Non-pigmented ciliary epithelial cell (primary cell): ENCODE results near the gene CCL23.
"Not testable (repeated sequence)": the region's sequence is repeated elsewhere in the genome, so short reads cannot be mapped to it uniquely, and the experiment has no call there.

Experiments
- DNase-seq: peaks from one replicate; pipeline ENCODE4 v3.0.0-alpha.2; 2010; ENCODE audit warnings: low read depth

The CCL23 gene, protein sequence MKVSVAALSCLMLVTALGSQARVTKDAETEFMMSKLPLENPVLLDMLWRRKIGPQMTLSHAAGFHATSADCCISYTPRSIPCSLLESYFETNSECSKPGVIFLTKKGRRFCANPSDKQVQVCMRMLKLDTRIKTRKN

DNA sequence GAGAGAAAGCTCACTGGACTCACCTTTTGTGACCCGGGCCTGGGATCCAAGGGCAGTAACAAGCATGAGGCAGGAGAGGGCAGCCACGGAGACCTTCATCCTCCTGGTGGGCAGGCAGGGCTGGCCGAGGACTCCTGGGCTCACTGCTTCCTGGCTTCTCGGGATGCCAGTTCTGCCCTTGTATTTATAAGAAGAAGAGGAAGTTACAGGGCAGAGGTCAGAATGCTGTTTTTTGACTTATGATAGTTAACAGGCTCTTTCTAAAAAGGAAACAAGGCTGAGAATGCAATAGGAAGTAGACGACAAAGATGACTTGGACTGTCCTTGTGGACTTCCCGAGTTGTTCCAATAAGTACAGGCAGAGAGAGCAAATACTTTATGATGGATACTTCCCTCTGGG, at the start of gene CCL23:
Gene CCL23, minus strand, starts transcription at position 174 of the 400 bp plus-strand sequence. Its CDS starts 75 bp downstream, at position 99.
- DNase-seq = no peak

DNA sequence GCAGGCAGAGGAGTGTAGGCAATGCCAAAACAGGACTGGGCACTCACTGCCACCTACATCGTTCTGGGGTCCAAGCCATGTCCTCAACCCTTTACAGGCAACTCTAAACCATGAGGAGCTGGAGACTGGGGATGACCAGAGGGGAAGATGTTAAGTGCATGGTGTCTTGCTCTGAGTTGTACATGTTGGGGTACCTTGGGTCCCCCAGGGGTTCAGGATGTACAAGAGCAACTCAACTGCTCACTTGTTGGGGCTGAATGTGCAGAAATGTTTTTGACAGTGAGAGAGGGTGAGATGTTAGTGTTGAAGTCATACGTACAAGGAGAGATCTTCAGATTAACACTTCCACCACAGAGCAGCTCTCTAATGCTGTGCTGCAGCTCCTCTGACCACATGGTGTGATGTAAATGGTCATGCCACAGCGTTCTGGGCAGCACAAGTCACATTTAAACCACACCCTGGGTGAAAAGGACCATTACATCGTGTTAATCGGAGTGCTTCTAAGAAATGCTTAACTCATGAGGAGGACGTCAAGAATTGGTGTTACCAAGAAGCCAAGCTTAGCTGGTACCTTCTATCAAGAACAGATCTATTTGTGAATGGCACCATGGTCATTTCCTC, 48.7 kb upstream of the CCL23 start:
- DNase-seq = no peak

DNA sequence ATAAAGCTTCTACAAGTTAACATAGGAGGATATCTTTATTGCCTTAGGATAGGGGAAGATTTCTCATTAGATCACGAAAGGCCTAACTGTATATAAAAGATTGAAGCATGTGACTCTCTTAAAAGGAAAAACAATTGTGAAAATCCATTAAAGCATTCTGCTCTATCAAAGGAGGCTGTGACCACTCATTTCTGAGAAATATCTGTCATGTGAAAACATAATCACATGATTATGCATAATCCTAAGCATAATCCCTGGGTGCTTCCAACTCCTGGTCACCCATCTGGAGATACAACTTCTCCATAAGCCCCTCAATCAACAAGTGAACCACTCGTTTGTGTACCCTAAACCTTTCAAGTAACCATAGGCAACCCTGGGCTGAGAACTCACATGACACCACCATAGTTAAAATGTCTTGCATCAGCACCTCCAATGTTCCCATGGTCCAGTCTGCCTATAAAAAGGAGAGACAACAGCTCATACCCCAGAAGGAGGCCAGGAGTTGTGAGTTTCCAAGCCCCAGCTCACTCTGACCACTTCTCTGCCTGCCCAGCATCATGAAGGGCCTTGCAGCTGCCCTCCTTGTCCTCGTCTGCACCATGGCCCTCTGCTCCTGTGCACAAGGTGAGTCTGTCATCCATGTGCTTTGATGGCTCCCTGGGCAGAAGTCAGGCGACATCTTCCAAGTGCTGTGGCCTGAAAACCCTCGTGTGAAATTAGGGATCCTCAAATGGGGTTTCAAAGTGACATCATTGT, 46.2 kb upstream of the CCL23 start, which contains the start of gene CCL18:
Gene CCL18, plus strand, starts transcription at position 487 of the 756 bp plus-strand sequence. Its CDS starts 71 bp downstream, at position 558.
- DNase-seq = no peak

DNA sequence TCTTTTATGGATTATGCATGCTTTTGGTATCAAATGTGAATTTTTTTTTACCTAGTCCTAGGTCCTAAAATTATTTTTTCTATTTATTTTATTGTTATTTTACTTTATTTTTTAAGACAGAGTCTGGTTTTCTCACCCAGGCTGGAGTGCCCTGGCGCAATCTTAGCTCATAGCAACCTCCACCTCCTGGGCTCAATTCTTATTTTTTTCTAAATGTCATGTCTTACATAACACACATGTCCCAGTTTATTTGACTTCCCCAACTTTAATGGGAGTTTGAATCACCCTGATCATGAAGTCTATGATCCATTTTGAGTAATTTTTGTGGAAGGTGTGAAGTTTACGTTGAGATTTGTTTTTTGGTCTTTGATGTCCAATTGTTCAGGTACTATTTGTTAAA, 43.0 kb upstream of the CCL23 start:
- DNase-seq = no peak

DNA sequence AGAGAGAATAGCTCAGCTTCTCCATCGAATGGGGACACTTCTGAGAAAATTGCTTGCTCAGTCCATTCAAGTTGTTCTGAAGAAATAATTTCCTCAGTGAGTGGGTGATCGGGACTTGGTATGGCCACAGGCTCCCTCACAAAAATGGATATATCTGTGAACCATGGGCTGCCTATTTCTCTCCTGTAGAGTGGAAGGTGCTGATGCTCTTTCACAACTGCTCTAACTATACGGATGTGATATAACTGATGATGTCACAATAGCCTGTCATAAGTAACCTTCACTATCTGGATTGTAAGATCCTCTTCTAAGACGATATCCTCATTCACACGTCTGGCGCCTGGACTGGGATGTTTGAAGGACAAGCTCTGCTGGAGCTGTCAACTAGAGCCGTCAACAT, 41.6 kb upstream of the CCL23 start:
- DNase-seq = no peak

DNA sequence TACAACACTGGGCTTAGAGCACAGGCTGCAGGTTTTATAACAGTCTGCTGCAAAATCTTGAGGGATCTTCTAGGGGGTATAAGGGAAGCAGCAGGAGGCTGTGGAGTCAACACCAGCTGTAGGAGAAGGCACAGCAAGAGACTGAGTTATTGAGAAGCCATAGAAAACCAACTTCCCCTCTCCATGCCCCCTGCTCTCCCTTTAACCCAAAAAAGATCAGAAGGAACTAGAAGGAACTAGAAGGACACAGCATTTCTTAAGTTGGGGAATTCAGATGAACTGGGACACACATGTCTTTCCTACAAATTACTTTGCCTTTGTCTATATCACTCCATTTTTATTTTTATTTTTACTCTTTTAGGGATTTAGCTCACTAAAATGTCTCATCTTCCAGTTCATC, 40.1 kb upstream of the CCL23 start:
- DNase-seq = no peak

DNA sequence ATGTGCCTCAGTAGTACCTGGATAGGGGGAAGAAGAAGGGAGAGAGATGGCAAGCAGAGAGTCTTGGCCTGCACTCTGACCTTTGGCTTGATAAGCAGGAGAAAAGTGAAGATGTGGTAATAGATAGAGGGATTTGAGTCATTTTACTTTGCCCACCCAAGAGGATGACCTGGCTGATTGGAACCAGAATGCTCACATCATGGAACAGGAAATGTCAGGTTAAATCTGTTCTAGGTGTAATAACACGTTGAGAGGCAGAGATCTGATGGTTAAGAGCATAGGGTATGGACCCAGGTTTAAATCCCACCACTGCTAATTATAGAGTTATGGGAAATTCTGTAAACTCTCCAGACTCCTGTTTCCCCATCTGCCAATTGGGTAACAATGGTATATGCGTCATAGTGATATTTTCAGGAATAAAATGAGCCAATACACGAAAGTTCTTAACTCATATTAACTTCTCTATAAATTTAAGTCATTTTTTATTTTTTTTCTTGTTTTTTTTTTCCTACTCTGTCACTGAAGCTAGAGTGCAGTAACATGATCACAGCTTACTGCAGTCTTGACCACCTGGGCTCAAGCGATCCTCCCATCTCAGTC, 38.2 kb upstream of the CCL23 start:
- no peak for DNase-seq

DNA sequence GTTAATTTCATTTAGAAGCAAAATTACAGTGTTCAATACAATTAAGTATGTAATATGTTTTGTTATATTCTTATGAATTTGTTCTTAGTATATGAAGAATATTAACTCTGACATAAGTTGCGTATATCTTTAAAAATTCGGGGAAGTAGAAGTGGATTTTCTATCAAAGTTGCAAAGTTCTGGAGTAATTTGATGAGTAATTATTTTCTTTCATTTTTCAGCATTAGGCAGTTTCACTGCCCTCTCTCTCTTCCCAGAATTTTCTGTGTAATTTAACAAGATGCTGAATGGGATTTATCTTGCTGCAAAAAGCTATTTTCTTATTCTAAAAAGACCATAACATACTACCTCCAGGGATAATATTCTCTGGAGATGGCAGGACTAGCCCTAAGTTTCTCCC, 37.4 kb upstream of the CCL23 start:
- DNase-seq = no peak

DNA sequence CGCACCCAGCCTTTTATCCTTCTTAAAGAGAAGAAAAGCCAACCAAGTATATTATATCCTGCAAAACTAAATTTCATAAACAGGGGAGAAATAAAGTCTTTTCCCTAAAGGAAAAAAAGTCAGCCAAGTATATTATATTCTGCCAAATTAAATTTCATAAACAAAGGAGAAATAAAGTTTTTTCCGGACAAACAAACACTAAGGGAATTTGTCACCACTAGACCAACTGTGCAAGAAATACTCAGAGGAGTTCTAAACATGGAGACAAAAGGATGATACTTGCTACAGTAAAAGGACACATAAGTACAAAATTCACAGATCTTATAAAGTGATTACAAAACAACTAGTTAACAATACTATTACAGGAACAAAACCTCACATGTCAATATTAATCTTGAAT, 31.9 kb upstream of the CCL23 start:
- no peak for DNase-seq

DNA sequence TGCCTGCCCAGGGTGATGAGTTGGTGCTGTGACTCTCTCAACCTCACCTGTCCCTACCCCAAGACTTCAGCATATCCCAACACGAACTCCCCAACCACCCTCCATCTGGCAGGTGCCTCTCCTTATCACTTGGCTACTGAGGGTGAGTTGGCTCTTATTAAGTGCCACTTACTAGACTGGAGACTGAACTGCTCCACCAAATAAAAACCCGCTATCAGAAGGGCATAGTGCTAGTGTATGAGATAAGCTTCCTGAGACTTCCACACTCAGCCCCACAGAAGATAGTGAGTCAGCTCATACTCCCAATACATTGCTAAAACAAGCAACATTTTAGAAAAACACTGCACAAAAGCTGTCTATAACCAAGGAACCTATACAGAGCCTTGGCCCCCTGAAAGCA, 30.3 kb upstream of the CCL23 start:
- DNase-seq = no peak

DNA sequence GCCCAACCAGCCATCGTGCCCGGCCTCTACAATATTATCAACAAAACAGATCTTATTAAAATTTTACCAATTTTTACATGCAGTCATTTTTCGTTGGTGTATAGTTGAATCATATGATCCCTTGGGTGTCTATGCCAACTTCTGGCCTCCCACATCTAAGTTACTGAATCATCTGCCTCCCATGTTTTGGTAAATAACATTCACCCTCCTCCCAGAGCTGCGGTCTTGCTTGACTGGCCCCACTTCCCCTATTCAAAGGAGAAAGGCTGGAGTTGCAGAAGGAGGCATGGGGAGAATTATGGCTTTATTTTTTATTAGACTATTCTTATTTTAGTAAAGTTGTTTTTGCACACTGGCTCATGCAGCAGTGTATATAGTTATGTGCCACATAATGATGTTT, 18.5 kb upstream of the CCL23 start:
- no peak for DNase-seq

DNA sequence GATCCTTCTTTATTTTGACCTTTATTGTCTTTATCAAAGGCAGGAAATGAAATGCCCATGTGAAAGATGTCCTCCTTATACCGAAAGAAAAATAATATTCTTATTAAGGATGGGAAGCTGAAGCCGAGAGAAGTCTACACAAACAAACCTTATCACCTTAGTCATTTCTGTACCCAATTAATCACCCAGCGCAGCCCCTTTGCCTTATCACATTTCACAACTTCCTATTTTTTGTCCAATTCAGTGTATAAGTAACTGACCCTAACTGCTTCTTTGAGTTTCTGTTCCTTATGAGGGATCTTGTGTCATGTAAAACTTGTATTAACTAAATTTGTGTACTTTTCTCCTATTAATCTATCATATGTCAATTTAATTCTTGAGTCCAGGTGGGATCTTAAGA, 16.4 kb upstream of the CCL23 start:
- no peak for DNase-seq

DNA sequence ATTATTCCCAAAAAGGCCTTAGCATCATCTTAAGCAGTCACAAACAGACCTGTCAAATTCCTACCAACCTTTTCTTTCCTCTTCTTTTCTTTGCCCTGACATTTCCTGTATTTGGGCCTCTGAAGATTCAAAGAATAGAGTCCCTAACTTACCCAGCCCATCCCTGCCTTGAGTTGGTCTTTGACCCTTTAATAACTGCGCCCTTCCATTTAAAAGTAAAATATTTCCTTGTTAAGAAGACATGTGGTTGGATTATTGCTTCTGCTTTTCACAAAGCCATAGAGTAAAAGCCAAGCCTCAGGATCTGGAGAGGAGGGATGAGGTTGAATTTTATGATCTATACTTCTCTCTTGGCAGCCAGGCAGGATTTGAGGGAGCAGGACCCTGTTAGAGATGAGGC, 13.2 kb upstream of the CCL23 start:
- no peak for DNase-seq

DNA sequence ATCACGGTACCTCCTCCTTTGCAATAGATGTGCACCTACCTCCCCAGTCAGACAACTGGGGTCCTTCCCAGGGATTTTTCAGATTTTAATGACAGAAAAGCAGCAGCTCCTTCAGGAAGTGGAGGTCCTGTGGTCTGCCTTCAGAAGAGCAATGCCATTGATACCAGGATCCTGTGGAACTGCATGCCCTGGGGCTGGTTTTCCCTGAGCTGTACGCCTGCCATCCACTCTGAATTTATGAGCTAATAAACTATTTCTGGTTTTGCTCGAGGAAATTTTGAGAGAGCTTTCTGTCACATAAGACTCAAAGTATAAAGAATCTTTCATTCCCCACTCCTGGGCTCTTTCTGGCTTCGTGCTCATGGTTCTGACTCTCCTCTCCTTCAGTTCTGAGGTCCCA, 10.0 kb upstream of the CCL23 start:
- DNase-seq = no peak

DNA sequence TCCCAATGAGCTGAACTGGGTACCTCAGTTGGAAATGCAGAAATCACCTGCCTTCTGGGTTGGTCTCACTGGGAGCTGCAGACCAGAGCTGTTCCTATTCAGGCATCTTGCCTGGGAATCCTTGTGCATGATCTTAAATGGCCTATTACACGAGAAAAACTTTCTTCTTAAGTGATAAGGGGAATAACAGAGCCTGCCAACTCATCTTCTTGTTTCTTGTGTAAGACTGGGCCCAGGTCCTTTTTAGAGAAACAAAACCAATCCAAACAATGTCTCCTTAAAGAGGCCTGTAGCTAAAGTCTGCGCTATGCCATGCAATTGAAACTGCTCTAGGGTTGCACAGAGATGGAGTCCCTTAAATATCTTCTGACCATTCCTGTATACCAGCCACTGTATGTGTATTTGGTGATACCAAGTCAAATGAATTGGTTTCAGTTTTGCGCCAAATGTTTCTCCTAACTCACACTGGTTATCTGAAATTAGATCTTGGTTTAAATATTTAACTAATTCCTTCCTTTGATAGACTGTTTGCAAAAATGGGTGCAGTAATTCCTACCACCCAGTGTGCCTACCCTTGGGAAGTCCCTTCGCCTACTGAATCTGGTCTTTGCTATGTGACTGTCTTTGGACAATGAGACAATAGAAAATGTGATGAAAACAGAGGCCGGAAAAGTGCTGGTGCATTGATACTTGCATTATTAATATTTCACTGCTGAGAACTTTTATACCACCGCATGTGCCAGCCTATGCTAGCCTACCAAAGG, 6.5 kb upstream of the CCL23 start:
- DNase-seq = no peak

DNA sequence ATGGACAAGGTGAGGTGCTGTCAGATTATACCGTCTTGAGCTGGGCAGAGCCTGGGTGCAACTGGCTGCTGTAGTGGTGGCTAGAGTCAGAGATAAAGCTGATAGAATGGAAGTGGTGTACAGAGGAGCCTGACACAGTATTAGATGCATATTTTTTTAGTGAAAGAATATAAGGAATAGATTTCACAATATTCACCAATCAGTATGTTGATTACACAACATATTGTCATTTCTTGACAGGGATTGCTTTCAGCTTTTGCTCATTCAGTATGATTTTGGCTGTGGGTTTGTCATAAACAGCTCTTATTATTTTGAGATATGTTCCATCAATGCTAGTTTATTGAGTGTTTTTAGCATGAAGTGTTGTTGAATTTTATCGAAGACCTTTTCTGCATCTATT, 1.7 kb upstream of the CCL23 start:
- DNase-seq = no peak

DNA sequence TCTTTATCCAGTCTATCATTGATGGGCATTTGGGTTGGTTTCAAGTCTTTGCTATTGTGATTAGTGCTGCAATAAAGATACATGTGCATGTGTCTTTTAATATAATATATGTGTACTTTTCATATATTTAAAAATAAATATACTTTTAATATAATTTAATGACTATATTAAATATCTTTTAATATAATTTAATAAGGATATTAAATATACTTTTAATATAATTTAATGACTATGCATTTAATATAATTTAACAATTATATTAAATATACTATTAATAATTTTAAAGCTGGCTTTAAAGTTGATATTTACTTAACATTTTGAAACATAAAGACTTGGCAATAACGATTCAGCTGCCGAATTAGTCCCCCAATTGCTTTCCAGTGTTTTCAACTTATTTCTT, 1.2 kb downstream of the CCL23 start:
- DNase-seq = no peak

DNA sequence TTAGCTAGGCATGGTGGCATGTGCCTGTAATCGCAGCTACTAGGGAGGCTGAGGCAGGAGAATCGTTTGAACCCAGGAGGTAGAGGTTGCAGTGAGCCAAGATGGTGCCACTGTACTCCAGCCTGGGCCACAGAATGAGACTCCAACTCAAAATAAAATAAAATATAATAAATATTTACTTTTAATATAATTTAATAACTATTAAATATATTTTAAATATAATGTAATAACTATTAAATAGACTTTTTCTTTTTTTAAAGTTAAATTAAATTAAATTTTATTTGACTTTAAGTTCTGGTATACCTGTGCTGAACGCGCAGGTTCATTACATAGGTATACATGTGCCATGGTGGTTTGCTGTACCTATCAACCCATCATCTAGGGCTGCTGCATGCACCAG, 1.9 kb downstream of the CCL23 start:
- not testable (repeated sequence) for DNase-seq

DNA sequence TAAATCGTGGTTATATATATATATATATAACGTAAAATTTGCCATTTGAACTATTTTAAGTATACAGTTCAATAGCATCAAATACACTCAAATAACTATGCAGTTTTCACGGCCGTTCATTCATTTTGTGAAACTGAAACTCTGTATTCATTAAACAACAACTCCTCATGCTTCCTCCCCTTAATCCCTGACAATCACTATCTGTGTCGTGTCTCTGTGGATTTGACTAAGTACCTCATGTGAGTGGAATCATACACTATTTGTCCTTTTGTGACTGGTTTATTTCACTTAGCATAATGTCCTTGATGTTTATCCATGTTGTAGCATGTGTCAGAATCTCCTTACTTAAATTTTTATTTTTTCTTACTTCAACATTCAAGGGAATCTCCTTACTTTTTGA, 2.8 kb downstream of the CCL23 start:
- DNase-seq = no peak

DNA sequence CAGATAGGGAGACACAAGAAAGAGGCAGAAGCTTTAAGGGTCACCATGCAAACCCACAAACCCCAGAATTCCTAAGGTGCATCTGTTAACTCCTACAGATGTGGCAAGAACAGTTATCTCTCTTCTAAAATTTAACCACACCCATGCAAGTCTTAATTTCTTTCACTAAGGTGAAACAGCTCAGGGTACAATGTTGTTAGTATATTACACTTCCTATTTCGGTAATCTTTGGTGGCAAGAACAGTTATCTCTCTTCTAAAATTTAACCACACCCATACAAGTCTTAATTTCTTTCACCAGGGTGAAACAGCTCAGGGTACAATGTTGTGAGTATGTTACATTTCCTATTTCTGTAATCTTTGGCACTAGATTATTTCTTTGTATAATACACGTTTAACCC, 6.6 kb downstream of the CCL23 start:
- DNase-seq = no peak

DNA sequence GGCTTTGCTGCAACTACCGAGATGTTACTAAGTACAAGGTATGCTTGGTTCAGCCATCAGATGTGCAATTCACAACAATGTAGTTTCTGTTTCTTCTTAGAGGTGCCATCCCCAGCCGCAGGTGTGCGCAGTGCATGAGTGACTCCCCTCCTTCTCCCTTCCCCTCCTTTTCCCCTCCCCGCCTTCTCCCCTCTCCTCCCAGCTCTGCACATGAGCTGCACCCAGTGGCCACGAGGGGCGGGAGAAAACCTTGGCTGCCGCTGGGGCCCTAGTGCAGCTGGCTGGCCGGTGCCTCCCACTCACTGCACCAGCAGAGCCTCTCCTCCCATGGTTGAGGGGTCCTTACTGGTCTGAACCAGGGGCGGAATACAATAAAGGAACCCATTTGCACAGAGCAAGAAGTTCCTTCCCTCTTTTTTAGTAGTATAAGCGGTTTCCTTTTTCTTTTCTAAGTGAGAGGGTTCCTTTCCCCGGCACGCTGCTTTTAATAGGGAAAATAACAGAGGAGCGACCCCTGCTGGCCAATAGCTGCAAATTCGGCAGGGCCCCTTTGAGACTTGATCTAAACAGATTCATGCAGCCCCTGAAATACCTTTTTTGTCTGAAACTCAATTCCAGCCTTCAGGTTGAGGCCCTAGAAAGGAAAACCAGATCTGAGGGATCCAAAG, 8.6 kb downstream of the CCL23 start:
- DNase-seq = no peak

DNA sequence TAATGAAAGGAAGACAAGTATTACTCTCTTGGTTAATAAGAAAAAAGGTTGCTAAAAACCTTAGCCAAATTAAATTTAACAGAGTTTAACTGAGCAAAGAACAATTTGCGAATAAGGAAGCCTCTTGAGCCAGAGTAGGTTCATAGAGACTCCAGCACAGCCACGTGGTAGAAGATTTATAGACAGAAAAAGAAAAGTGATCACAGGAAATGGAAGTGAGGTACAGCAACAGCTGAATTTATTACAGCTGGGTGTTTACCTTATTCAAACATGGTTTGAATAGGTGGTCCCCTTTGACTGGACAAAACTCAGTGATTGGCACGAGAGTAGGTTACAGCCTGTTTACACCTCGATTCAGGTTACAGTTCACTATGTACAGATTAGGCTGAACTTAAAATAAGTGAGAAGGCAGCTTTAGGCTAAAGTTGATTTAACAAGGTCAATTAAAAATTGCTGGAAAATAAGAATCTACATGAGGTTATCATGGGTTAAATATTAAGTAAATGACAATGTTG, 13.1 kb downstream of the CCL23 start:
- DNase-seq = no peak
